WTC11 (cell line): ENCODE data around the gene CERS3. TPM values are rescaled to one million over a fixed set of nuclear protein-coding genes. Genes with fewer than 3 reads are reported as not detected.

ENCODE experiments used
- ATAC-seq: fragments of 200-7000 bp; cut with Tn5 transposase; 2 replicates; pipeline ENCODE4 v1.10.0; 2021; ENCODE audit warnings: mild to moderate bottlenecking, moderate library complexity
- CTCF ChIA-PET: fragments of 300-600 bp; sonication (Branson Sonifier 250); formaldehyde crosslinking; loops from one replicate; lab custom pipeline; 2021; ENCODE audit warnings: antibody characterized with exemption; lab: Charles Lee
- POLR2A ChIA-PET: fragments of 350-600 bp; sonication (Branson Sonifier 250); formaldehyde crosslinking; loops from one replicate; lab custom pipeline; 2021; ENCODE audit warnings: antibody characterized with exemption; lab: Charles Lee
- DNase-seq: peaks from one replicate; pipeline ENCODE4 v3.0.0; 2021; ENCODE audit warnings: low spot score
- H3K27ac Mint-ChIP-seq: 2 replicates; pipeline ENCODE4 v1.8.0; 2021; ENCODE audit warnings: mixed read lengths
- H3K27me3 Mint-ChIP-seq: 2 replicates; pipeline ENCODE4 v1.8.0; 2021; ENCODE audit warnings: low read depth, mild to moderate bottlenecking, moderate library complexity, mixed read lengths
- H3K36me3 Mint-ChIP-seq: 2 replicates; pipeline ENCODE4 v1.8.0; 2021; ENCODE audit warnings: mixed read lengths
- H3K4me1 Mint-ChIP-seq: 2 replicates; pipeline ENCODE4 v1.8.0; 2022; ENCODE audit warnings: mixed read lengths
- H3K4me3 Mint-ChIP-seq: 2 replicates; pipeline ENCODE4 v1.8.0; 2021; ENCODE audit warnings: mild to moderate bottlenecking, moderate library complexity, mixed read lengths
- H3K9me3 Mint-ChIP-seq: 2 replicates; pipeline ENCODE4 v1.8.0; 2021; ENCODE audit warnings: mixed read lengths
- AR ChIP-seq: fragments of 250-450 bp; sonication (Bioruptor Pico); IDR thresholded peaks from 2 replicates; pipeline ENCODE4 v1.9.0; 2021; ENCODE audit warnings: mild to moderate bottlenecking
- CBFB ChIP-seq: sonication (generic); formaldehyde crosslinking; IDR thresholded peaks from 2 replicates; pipeline ENCODE4 v1.8.1; 2022; ENCODE audit warnings: mild to moderate bottlenecking, low read depth, missing genetic modification reagents
- E2F1 ChIP-seq: sonication (generic); formaldehyde crosslinking; IDR thresholded peaks from 2 replicates; pipeline ENCODE4 v1.8.0; 2022; ENCODE audit warnings: mild to moderate bottlenecking, missing genetic modification reagents
- EMX1 ChIP-seq: fragments of 250-450 bp; sonication (Bioruptor Pico); IDR thresholded peaks from 2 replicates; pipeline ENCODE4 v1.8.0; 2021; ENCODE audit warnings: mild to moderate bottlenecking
- GRHL2 ChIP-seq: fragments of 250-450 bp; sonication (Bioruptor Pico); IDR thresholded peaks from 2 replicates; pipeline ENCODE4 v1.8.0; 2022; ENCODE audit warnings: mild to moderate bottlenecking, moderate library complexity; ENCODE audit not compliant: insufficient replicate concordance, severe bottlenecking
- HMGA2 ChIP-seq: fragments of 250-450 bp; sonication (Bioruptor Pico); IDR thresholded peaks from 2 replicates; pipeline ENCODE4 v1.4.0; 2021; ENCODE audit warnings: mild to moderate bottlenecking, moderate library complexity
- NFYB ChIP-seq: sonication (generic); formaldehyde crosslinking; conservative IDR thresholded peaks from 2 replicates; pipeline ENCODE4 v1.8.0; 2022; ENCODE audit warnings: low read depth, missing genetic modification reagents
- OVOL2 ChIP-seq: fragments of 250-450 bp; sonication (Bioruptor Pico); IDR thresholded peaks from 2 replicates; pipeline ENCODE4 v1.9.0; 2021; ENCODE audit warnings: mild to moderate bottlenecking, borderline replicate concordance
- SOX15 ChIP-seq: fragments of 250-450 bp; sonication (Bioruptor Pico); IDR thresholded peaks from 2 replicates; pipeline ENCODE4 v1.9.0; 2021; ENCODE audit warnings: mild to moderate bottlenecking
- ZNF232 ChIP-seq: sonication (generic); formaldehyde crosslinking; IDR thresholded peaks from 2 replicates; pipeline ENCODE4 v1.8.0; 2022; ENCODE audit warnings: mild to moderate bottlenecking, missing genetic modification reagents
- ZNF263 ChIP-seq: sonication (generic); formaldehyde crosslinking; IDR thresholded peaks from 2 replicates; pipeline ENCODE4 v1.8.1; 2022; ENCODE audit warnings: low read depth, mild to moderate bottlenecking, moderate library complexity, missing genetic modification reagents
- ZNF281 ChIP-seq: sonication (generic); formaldehyde crosslinking; IDR thresholded peaks from 2 replicates; pipeline ENCODE4 v1.8.0; 2023; ENCODE audit warnings: mild to moderate bottlenecking, missing genetic modification reagents
- ZNF671 ChIP-seq: fragments of 250-450 bp; sonication (Bioruptor Pico); IDR thresholded peaks from 2 replicates; pipeline ENCODE4 v1.8.0; 2021; ENCODE audit warnings: mild to moderate bottlenecking
- total RNA-seq: library from RNA; stranded (reverse); gene quantifications from 3 replicates; pipeline ENCODE4 v1.2.3, GENCODE V29; 2021

The CERS3 gene
- total RNA-seq, 1 experiment from 2014 or later, result 0.74 TPM

- no peak for ATAC-seq
- CTCF ChIA-PET, result interaction anchor here (0.7 to 1.8 kb wide), 2 partner anchors 223 to 442 kb away, joined by 4 to 9 read pairs; no protein-coding TSS in a partner anchor
- Mint-ChIP-seq H3K36me3 (peaks cover 16% of the 10 kb centered on the region), H3K9me3 (no peaks in the 10 kb centered on the region), H3K4me1 (no peaks in the 10 kb centered on the region), H3K27ac (no peak overlapping the region), H3K27me3 (no peaks in the 10 kb centered on the region), H3K4me3 (no peak overlapping the region)
- no peak for DNase-seq
- POLR2A ChIA-PET, result no interaction called here
- TF ChIP-seq CBFB (CRISPR knock-in tag) (no peak), SOX15 (CRISPR knock-in tag) (no peak), ZNF232 (CRISPR knock-in tag) (no peak), ZNF281 (CRISPR knock-in tag) (no peak), AR (no peak), HMGA2 (no peak), GRHL2 (CRISPR knock-in tag) (no peak), NFYB (CRISPR knock-in tag) (no peak)
These were observed 44.8 kb upstream of the CERS3 start for GRCh38 chr15:100573526-100573925.

- Mint-ChIP-seq H3K27ac (no peak overlapping the region), H3K9me3 (no peaks in the 10 kb centered on the region), H3K4me3 (no peak overlapping the region), H3K27me3 (no peaks in the 10 kb centered on the region), H3K4me1 (no peaks in the 10 kb centered on the region)
- ChIA-PET CTCF (interaction anchor here (0.6 to 1.8 kb wide), 4 partner anchors 222 to 361 kb away, joined by 4 to 9 read pairs (median 4); partner anchors contain the start of gene ADAMTS17), POLR2A (no interaction called here)
- DNase-seq, result no peak
- no peak for ATAC-seq
- no peak for TF ChIP-seq E2F1
- no peak for TF ChIP-seq EMX1
- no peak for TF ChIP-seq OVOL2 (CRISPR knock-in tag)
- no peak for TF ChIP-seq ZNF671
- TF ChIP-seq, all 79 proteins: peak for 0
- peaks cover 14% of the 10 kb centered on the region for H3K36me3 Mint-ChIP-seq
These were observed 43.7 kb upstream of the CERS3 start for GRCh38 chr15:100572362-100572983.

- POLR2A ChIA-PET, result no interaction called here
- no peak for ATAC-seq
These were observed 42.9 kb upstream of the CERS3 start for GRCh38 chr15:100571592-100572167.

More at GRCh38 chr15:100571592-100572167, 42.9 kb upstream of the CERS3 start:
- CTCF ChIA-PET, result interaction anchor here (1.0 to 1.8 kb wide), 2 partner anchors 222 to 230 kb away, joined by 4 to 9 read pairs; partner anchors contain the start of gene ADAMTS17
- DNase-seq, result no peak
- no peaks in the 10 kb centered on the region for H3K27me3 Mint-ChIP-seq
- no peaks in the 10 kb centered on the region for H3K4me1 Mint-ChIP-seq
- H3K9me3 Mint-ChIP-seq, result no peaks in the 10 kb centered on the region
- H3K36me3 Mint-ChIP-seq, result peaks cover 14% of the 10 kb centered on the region
- H3K27ac Mint-ChIP-seq, result no peak overlapping the region
- TF ChIP-seq ZNF263, result no peak
- no peak overlapping the region for H3K4me3 Mint-ChIP-seq
